Measurements from ENCODE around the gene CDH22. TPM values are rescaled to one million over a fixed set of nuclear protein-coding genes. Genes with fewer than 3 reads are reported as not detected.

Gene CDH22
- total and polyA plus RNA-seq, 2 donors from 2014 or later: 0.19 to 1.6 TPM

GRCh38 chr20:46350986-46351267 is 42.6 kb upstream of the CDH22 start:
- Histone ChIP-seq H3K27me3 (ENCODE audit: control insufficient read depth, insufficient read depth, low read length) (no peaks in the 10 kb centered on the region), H3K27ac (ENCODE audit: low read depth in 2 of 2, low read length in 2 of 2) (no peak overlapping the region), H3K9ac (ENCODE audit: low read length in 3 of 3) (no peak overlapping the region), H3K36me3 (ENCODE audit: control insufficient read depth in 2 of 3, insufficient read depth in 3 of 3, low read length in 3 of 3) (peaks cover 0 to 12% (median 5%) of the 10 kb centered on the region in 3 donors), H3K9me3 (ENCODE audit: control insufficient read depth in 2 of 3, insufficient read depth in 1 of 3, low read length in 3 of 3) (no peaks in the 10 kb centered on the region), H3K4me3 (ENCODE audit: low read length in 3 of 3) (no peak overlapping the region), H3K4me1 (ENCODE audit: control insufficient read depth in 2 of 3, insufficient read depth in 2 of 3, low read depth in 1 of 3, low read length in 3 of 3) (peaks cover 0 to 13% (median 9%) of the 10 kb centered on the region in 3 donors)
- TF ChIP-seq, protein P1, sequence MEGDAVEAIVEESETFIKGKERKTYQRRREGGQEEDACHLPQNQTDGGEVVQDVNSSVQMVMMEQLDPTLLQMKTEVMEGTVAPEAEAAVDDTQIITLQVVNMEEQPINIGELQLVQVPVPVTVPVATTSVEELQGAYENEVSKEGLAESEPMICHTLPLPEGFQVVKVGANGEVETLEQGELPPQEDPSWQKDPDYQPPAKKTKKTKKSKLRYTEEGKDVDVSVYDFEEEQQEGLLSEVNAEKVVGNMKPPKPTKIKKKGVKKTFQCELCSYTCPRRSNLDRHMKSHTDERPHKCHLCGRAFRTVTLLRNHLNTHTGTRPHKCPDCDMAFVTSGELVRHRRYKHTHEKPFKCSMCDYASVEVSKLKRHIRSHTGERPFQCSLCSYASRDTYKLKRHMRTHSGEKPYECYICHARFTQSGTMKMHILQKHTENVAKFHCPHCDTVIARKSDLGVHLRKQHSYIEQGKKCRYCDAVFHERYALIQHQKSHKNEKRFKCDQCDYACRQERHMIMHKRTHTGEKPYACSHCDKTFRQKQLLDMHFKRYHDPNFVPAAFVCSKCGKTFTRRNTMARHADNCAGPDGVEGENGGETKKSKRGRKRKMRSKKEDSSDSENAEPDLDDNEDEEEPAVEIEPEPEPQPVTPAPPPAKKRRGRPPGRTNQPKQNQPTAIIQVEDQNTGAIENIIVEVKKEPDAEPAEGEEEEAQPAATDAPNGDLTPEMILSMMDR (IDR thresholded peaks at IDR 0.05; ENCODE audit: borderline replicate concordance, extremely low read depth, insufficient read depth): no peak
- no peak for FAIRE-seq
- intact Hi-C loops (cut with DNase I): no loop called here
- DNase-seq: no peak

GRCh38 chr20:46350201-46350985 is 42.1 kb upstream of the CDH22 start:
- no peak overlapping the region for H3K9ac ChIP-seq (ENCODE audit: low read length in 3 of 3)
- DNase-seq: peak in 3 of 5 donors; percentile 28 to 80 (median 45)
- FAIRE-seq: no peak

DNA sequence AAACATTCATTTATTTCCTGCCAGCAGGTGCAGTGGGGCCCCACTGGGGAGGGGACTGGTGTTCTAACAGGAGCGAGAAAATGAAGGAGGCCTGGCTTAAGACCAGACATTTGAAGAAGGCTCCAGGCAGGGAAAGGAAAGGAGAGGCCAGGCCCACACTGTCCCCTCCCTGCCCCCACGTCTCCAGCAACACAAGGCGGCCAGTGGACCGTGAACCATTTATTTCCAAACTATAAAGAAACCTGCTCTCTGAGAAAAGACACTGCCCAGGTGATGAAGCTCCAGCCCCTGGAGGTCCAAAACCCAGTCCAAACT is 41.4 kb upstream of the CDH22 start:
- H3K27ac ChIP-seq (ENCODE audit: low read depth in 2 of 2, low read length in 2 of 2): peak overlapping the region in 1 of 2 donors; percentile 34
- peaks cover 0 to 13% (median 9%) of the 10 kb centered on the region in 3 donors for H3K4me1 ChIP-seq (ENCODE audit: control insufficient read depth in 2 of 3, insufficient read depth in 2 of 3, low read depth in 1 of 3, low read length in 3 of 3)
- peaks cover 0 to 1% (median 0%) of the 10 kb centered on the region in 3 donors for H3K9me3 ChIP-seq (ENCODE audit: control insufficient read depth in 2 of 3, insufficient read depth in 1 of 3, low read length in 3 of 3)
- TF ChIP-seq, protein P1 (IDR thresholded peaks at IDR 0.05; ENCODE audit: borderline replicate concordance, extremely low read depth, insufficient read depth): no peak
- DNase-seq (peak in 4 of 5 donors; percentile 33 to 61 (median 41)), FAIRE-seq (no peak)
- intact Hi-C loops (cut with DNase I): no loop called here
- no peak overlapping the region for H3K9ac ChIP-seq (ENCODE audit: low read length in 3 of 3)
- H3K27me3 ChIP-seq (ENCODE audit: control insufficient read depth, insufficient read depth, low read length): no peaks in the 10 kb centered on the region
- H3K36me3 ChIP-seq (ENCODE audit: control insufficient read depth in 2 of 3, insufficient read depth in 3 of 3, low read length in 3 of 3): peaks cover 0 to 11% (median 5%) of the 10 kb centered on the region in 3 donors
- no peak overlapping the region for H3K4me3 ChIP-seq (ENCODE audit: low read length in 3 of 3)

More at GRCh38 chr20:46350201-46350985, 42.1 kb upstream of the CDH22 start:
- Histone ChIP-seq H3K4me1 (ENCODE audit: control insufficient read depth in 2 of 3, insufficient read depth in 2 of 3, low read depth in 1 of 3, low read length in 3 of 3) (peaks cover 0 to 13% (median 9%) of the 10 kb centered on the region in 3 donors), H3K36me3 (ENCODE audit: control insufficient read depth in 2 of 3, insufficient read depth in 3 of 3, low read length in 3 of 3) (peaks cover 0 to 12% (median 5%) of the 10 kb centered on the region in 3 donors), H3K4me3 (ENCODE audit: low read length in 3 of 3) (no peak overlapping the region), H3K27ac (ENCODE audit: low read depth in 2 of 2, low read length in 2 of 2) (peak overlapping the region in 1 of 2 donors; percentile 34), H3K9me3 (ENCODE audit: control insufficient read depth in 2 of 3, insufficient read depth in 1 of 3, low read length in 3 of 3) (no peaks in the 10 kb centered on the region), H3K27me3 (ENCODE audit: control insufficient read depth, insufficient read depth, low read length) (no peaks in the 10 kb centered on the region)
- TF ChIP-seq, protein P1 (IDR thresholded peaks at IDR 0.05; ENCODE audit: borderline replicate concordance, extremely low read depth, insufficient read depth): no peak
- intact Hi-C loops (cut with DNase I): no loop called here
